ENCODE results near the gene GABPA. TPM values are rescaled to one million over a fixed set of nuclear protein-coding genes. Genes with fewer than 3 reads are reported as not detected.

The GABPA gene
- total RNA-seq, 4 donors from 2014 or later: 11.3 to 24.8 (median 21.7) TPM

DNA sequence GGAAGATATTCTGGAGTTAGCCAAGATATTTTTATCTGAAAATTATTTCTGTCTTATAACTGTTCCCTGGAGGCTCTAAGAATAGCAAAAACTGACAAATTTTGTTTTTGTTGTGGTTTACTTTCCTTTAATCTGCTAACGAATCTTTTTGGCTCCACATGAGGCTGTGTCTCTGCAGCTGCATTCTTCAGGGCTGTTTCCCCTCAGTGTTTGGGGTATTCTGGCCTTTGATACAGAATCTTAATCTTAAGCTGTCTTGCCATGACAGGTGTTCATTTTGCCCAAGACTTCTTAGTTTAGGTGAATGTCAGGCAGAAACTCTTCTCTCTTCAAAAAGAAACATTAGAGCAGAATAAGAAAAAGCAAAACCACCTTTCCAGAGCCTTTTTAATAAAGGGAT is 83.8 kb downstream of the GABPA start:
- Histone ChIP-seq H3K36me3 (no peaks in the 10 kb centered on the region), H3K9me3 (no peaks in the 10 kb centered on the region), H3K4me3 (no peak overlapping the region), H3K27me3 (no peaks in the 10 kb centered on the region), H3K4me1 (no peaks in the 10 kb centered on the region), H3K27ac (no peak overlapping the region)
- no peak for DNase-seq
- no peak for TF ChIP-seq POLR2A (IDR thresholded peaks at IDR 0.05)
- TF ChIP-seq, protein P1, sequence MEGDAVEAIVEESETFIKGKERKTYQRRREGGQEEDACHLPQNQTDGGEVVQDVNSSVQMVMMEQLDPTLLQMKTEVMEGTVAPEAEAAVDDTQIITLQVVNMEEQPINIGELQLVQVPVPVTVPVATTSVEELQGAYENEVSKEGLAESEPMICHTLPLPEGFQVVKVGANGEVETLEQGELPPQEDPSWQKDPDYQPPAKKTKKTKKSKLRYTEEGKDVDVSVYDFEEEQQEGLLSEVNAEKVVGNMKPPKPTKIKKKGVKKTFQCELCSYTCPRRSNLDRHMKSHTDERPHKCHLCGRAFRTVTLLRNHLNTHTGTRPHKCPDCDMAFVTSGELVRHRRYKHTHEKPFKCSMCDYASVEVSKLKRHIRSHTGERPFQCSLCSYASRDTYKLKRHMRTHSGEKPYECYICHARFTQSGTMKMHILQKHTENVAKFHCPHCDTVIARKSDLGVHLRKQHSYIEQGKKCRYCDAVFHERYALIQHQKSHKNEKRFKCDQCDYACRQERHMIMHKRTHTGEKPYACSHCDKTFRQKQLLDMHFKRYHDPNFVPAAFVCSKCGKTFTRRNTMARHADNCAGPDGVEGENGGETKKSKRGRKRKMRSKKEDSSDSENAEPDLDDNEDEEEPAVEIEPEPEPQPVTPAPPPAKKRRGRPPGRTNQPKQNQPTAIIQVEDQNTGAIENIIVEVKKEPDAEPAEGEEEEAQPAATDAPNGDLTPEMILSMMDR (IDR thresholded peaks at IDR 0.05): no peak

Other genes starting within 250 kb of the GABPA start
- 10 to 100 TPM in 3 of 4 donors, 1 to 10 TPM in 1; 5.3 to 18.2 (median 16.1) TPM for gene MRPL39, start 127.5 kb upstream of the GABPA start, total RNA-seq
- 10 to 100 TPM in 2 of 4 donors, 1 to 10 TPM in 2; 4.2 to 23.1 (median 9.2) TPM for gene JAM2, start 95.7 kb upstream of the GABPA start, total RNA-seq
- 100 to 1,000 TPM in 2 of 4 donors, 10 to 100 TPM in 2; 45.4 to 116 (median 93.8) TPM for gene ATP5PF, start 68 bp upstream of the GABPA start, total RNA-seq